ENCODE data around the gene DOK5.
"Not testable (repeated sequence)": the region's sequence is repeated elsewhere in the genome, so short reads cannot be mapped to it uniquely, and the experiment has no call there.

Gene DOK5

GRCh38 chr20:54477191-54477955, 2.0 kb downstream of the DOK5 start:
- H3K9ac ChIP-seq (ENCODE audit: low read length), result no peak overlapping the region
- no peaks in the 10 kb centered on the region for H3K9me2 ChIP-seq (replicated peaks; ENCODE audit: insufficient read depth, low read length)
- H3F3A ChIP-seq (ENCODE audit: insufficient read depth), result no peaks in the 10 kb centered on the region
- no peak for TF ChIP-seq EZH2phosphoT487 (conservative IDR thresholded peaks at IDR 0.05; ENCODE audit: low read length)
- no peak for TF ChIP-seq CTCF (IDR thresholded peaks at IDR 0.05; ENCODE audit: insufficient read depth, low read length, poor library complexity, severe bottlenecking)
- no peaks in the 10 kb centered on the region for H3K9me3 ChIP-seq (ENCODE audit: insufficient read depth, low read length)
- no peak overlapping the region for H3K4me3 ChIP-seq (ENCODE audit: insufficient read depth, low read length, poor library complexity, severe bottlenecking)
- H2AFZ ChIP-seq (ENCODE audit: low read depth, low read length, severe bottlenecking), result no peak overlapping the region
- H3K4me2 ChIP-seq (ENCODE audit: low read depth, low read length, poor library complexity, severe bottlenecking), result no peak overlapping the region
- H3K79me2 ChIP-seq (ENCODE audit: insufficient read depth, low read length), result no peaks in the 10 kb centered on the region
- no peaks in the 10 kb centered on the region for H4K20me1 ChIP-seq (ENCODE audit: low read depth, low read length)
- no peak overlapping the region for H3K27ac ChIP-seq (ENCODE audit: low read depth, low read length)
- no peaks in the 10 kb centered on the region for H3K36me3 ChIP-seq (ENCODE audit: low read length)
- H3K27me3 ChIP-seq (ENCODE audit: low read length), result no peaks in the 10 kb centered on the region; the same call in 1 of the 2 replicates

- H3K4me2 ChIP-seq (ENCODE audit: low read depth, low read length, poor library complexity, severe bottlenecking), result no peak overlapping the region
- H3F3A ChIP-seq (ENCODE audit: insufficient read depth), result no peaks in the 10 kb centered on the region
- H3K4me3 ChIP-seq (ENCODE audit: insufficient read depth, low read length, poor library complexity, severe bottlenecking), result no peak overlapping the region
- no peak overlapping the region for H3K27ac ChIP-seq (ENCODE audit: low read depth, low read length)
- H3K9me3 ChIP-seq (ENCODE audit: insufficient read depth, low read length), result no peaks in the 10 kb centered on the region
- H3K79me2 ChIP-seq (ENCODE audit: insufficient read depth, low read length), result no peaks in the 10 kb centered on the region
- H4K20me1 ChIP-seq (ENCODE audit: low read depth, low read length), result no peaks in the 10 kb centered on the region
- H2AFZ ChIP-seq (ENCODE audit: low read depth, low read length, severe bottlenecking), result no peak overlapping the region
- H3K9ac ChIP-seq (ENCODE audit: low read length), result no peak overlapping the region
- TF ChIP-seq CTCF (IDR thresholded peaks at IDR 0.05; ENCODE audit: insufficient read depth, low read length, poor library complexity, severe bottlenecking) (no peak), EZH2phosphoT487 (conservative IDR thresholded peaks at IDR 0.05; ENCODE audit: low read length) (no peak)
- H3K36me3 ChIP-seq (ENCODE audit: low read length), result no peaks in the 10 kb centered on the region
- no peaks in the 10 kb centered on the region for H3K9me2 ChIP-seq (replicated peaks; ENCODE audit: insufficient read depth, low read length)
- H3K27me3 ChIP-seq (ENCODE audit: low read length), result no peaks in the 10 kb centered on the region
Measured at GRCh38 chr20:54479138-54479906, 3.9 kb downstream of the DOK5 start.

GRCh38 chr20:54479937-54480336, 4.5 kb downstream of the DOK5 start:
- H3K4me3 ChIP-seq (ENCODE audit: insufficient read depth, low read length, poor library complexity, severe bottlenecking); H3K27ac ChIP-seq (ENCODE audit: low read depth, low read length); H3K4me2 ChIP-seq (ENCODE audit: low read depth, low read length, poor library complexity, severe bottlenecking): not testable (repeated sequence)

GRCh38 chr20:54481442-54481841, 6.0 kb downstream of the DOK5 start:
- no peaks in the 10 kb centered on the region for H3K36me3 ChIP-seq (ENCODE audit: low read length)
- H3F3A ChIP-seq (ENCODE audit: insufficient read depth), result no peaks in the 10 kb centered on the region
- no peaks in the 10 kb centered on the region for H3K79me2 ChIP-seq (ENCODE audit: insufficient read depth, low read length)
- no peak overlapping the region for H3K4me3 ChIP-seq (ENCODE audit: insufficient read depth, low read length, poor library complexity, severe bottlenecking)
- H3K9ac ChIP-seq (ENCODE audit: low read length), result no peak overlapping the region
- H2AFZ ChIP-seq (ENCODE audit: low read depth, low read length, severe bottlenecking), result no peak overlapping the region
- no peaks in the 10 kb centered on the region for H3K9me2 ChIP-seq (replicated peaks; ENCODE audit: insufficient read depth, low read length)
- no peak overlapping the region for H3K4me2 ChIP-seq (ENCODE audit: low read depth, low read length, poor library complexity, severe bottlenecking)
- TF ChIP-seq EZH2phosphoT487 (conservative IDR thresholded peaks at IDR 0.05; ENCODE audit: low read length) (no peak), CTCF (IDR thresholded peaks at IDR 0.05; ENCODE audit: insufficient read depth, low read length, poor library complexity, severe bottlenecking) (no peak)
- no peaks in the 10 kb centered on the region for H4K20me1 ChIP-seq (ENCODE audit: low read depth, low read length)
- H3K27me3 ChIP-seq (ENCODE audit: low read length), result no peaks in the 10 kb centered on the region
- no peaks in the 10 kb centered on the region for H3K9me3 ChIP-seq (ENCODE audit: insufficient read depth, low read length)
- no peak overlapping the region for H3K27ac ChIP-seq (ENCODE audit: low read depth, low read length)

More at GRCh38 chr20:54479937-54480336, 4.5 kb downstream of the DOK5 start:
- H3K9me3 ChIP-seq (ENCODE audit: insufficient read depth, low read length); H3K79me2 ChIP-seq (ENCODE audit: insufficient read depth, low read length); H3K36me3 ChIP-seq (ENCODE audit: low read length); H4K20me1 ChIP-seq (ENCODE audit: low read depth, low read length); H3K27me3 ChIP-seq (ENCODE audit: low read length); H2AFZ ChIP-seq (ENCODE audit: low read depth, low read length, severe bottlenecking); H3K9ac ChIP-seq (ENCODE audit: low read length); H3F3A ChIP-seq (ENCODE audit: insufficient read depth); H3K9me2 ChIP-seq (replicated peaks; ENCODE audit: insufficient read depth, low read length): not testable (repeated sequence)

All from SU-DHL-6 (cell line).